Brain pericyte (primary cell): ENCODE measurements around the gene RPP25.

ENCODE experiments used
- DNase-seq: peaks from one replicate; pipeline ENCODE4 v3.0.0-alpha.2; 2012; ENCODE audit warnings: low read depth, low spot score

Gene RPP25

GRCh38 chr15:74956648-74957475, at the start of gene RPP25:
TSS of gene RPP25 (minus strand) at chr15:74956772. CDS start at chr15:74956583, 189 bp downstream.
- no peak for DNase-seq

GRCh38 chr15:75002398-75002797, 45.8 kb upstream of the RPP25 start:
- no peak for DNase-seq

GRCh38 chr15:75001310-75001709, 44.7 kb upstream of the RPP25 start:
- DNase-seq = no peak

GRCh38 chr15:74997543-74997942, 41.0 kb upstream of the RPP25 start:
- no peak for DNase-seq

GRCh38 chr15:74997141-74997540, 40.6 kb upstream of the RPP25 start:
- no peak for DNase-seq

- no peak for DNase-seq
Measured at GRCh38 chr15:74995779-74996765, 39.5 kb upstream of the RPP25 start.

- DNase-seq = peak; percentile 18
Measured at GRCh38 chr15:74995182-74995778, 38.7 kb upstream of the RPP25 start, which contains the start of gene SCAMP5. TSS of gene SCAMP5 (plus strand) at chr15:74995563. CDS start at chr15:75011840, 16,277 bp downstream.

- no peak for DNase-seq
Measured at GRCh38 chr15:74994685-74995084, 38.1 kb upstream of the RPP25 start.

- no peak for DNase-seq
Measured at GRCh38 chr15:74994236-74994635, 37.7 kb upstream of the RPP25 start.

- DNase-seq = no peak
Measured at GRCh38 chr15:74992619-74993018, 36.0 kb upstream of the RPP25 start.

GRCh38 chr15:74989527-74989926, 33.0 kb upstream of the RPP25 start:
- DNase-seq = no peak

GRCh38 chr15:74988007-74988800, 31.6 kb upstream of the RPP25 start:
- DNase-seq = no peak

GRCh38 chr15:74983725-74984231, 27.2 kb upstream of the RPP25 start:
- DNase-seq = no peak

- DNase-seq = no peak
Measured at GRCh38 chr15:74982183-74982582, 25.6 kb upstream of the RPP25 start.

GRCh38 chr15:74978503-74978902, 21.9 kb upstream of the RPP25 start:
- DNase-seq = no peak

GRCh38 chr15:74978077-74978476, 21.5 kb upstream of the RPP25 start:
- no peak for DNase-seq

- DNase-seq = no peak
Measured at GRCh38 chr15:74977599-74977998, 21.0 kb upstream of the RPP25 start.

- DNase-seq = no peak
Measured at GRCh38 chr15:74976159-74976558, 19.6 kb upstream of the RPP25 start.

GRCh38 chr15:74967670-74968069, 11.1 kb upstream of the RPP25 start:
- no peak for DNase-seq

GRCh38 chr15:74964794-74965193, 8.2 kb upstream of the RPP25 start:
- no peak for DNase-seq

- no peak for DNase-seq
Measured at GRCh38 chr15:74963213-74963612, 6.6 kb upstream of the RPP25 start.
